ACC112 (cell line): ENCODE data around the gene FAM219A.

ENCODE experiments used
- H2AFZ ChIP-seq: fragments of 200-600 bp; sonication (generic); one replicate; pipeline ENCODE4 v1.6.0; 2017; ENCODE audit warnings: antibody characterized with exemption, low read length; ENCODE audit not compliant: unreplicated experiment
- H3K27ac ChIP-seq: fragments of 200-600 bp; sonication (generic); 2 replicates; pipeline ENCODE4 v1.5.1; 2014; ENCODE audit warnings: low read depth, mild to moderate bottlenecking, antibody characterized with exemption, low read length, moderate library complexity
- H3K27me3 ChIP-seq: fragments of 200-600 bp; sonication (generic); 2 replicates; pipeline ENCODE4 v1.6.1; 2014; ENCODE audit warnings: mild to moderate bottlenecking, antibody characterized with exemption, low read length, moderate library complexity, mixed read lengths; ENCODE audit not compliant: insufficient read depth
- H3K36me3 ChIP-seq: fragments of 200-600 bp; sonication (generic); 2 replicates; pipeline ENCODE4 v1.6.1; 2016; ENCODE audit warnings: mild to moderate bottlenecking, antibody characterized with exemption, low read length, moderate library complexity, mixed read lengths; ENCODE audit not compliant: insufficient read depth
- H3K4me1 ChIP-seq: fragments of 200-600 bp; sonication (generic); one replicate; pipeline ENCODE4 v1.6.1; 2016; ENCODE audit warnings: low read length, mixed read lengths; ENCODE audit not compliant: insufficient read depth, unreplicated experiment, control insufficient read depth
- H3K4me3 ChIP-seq: fragments of 200-600 bp; sonication (generic); 2 replicates; pipeline ENCODE4 v1.5.1; 2014; ENCODE audit warnings: mild to moderate bottlenecking, low read depth, low read length
- H3K79me2 ChIP-seq: fragments of 200-600 bp; sonication (generic); one replicate; pipeline ENCODE4 v1.6.0; 2016; ENCODE audit warnings: low read length; ENCODE audit not compliant: control insufficient read depth, unreplicated experiment, insufficient read depth

FAM219A gene

DNA sequence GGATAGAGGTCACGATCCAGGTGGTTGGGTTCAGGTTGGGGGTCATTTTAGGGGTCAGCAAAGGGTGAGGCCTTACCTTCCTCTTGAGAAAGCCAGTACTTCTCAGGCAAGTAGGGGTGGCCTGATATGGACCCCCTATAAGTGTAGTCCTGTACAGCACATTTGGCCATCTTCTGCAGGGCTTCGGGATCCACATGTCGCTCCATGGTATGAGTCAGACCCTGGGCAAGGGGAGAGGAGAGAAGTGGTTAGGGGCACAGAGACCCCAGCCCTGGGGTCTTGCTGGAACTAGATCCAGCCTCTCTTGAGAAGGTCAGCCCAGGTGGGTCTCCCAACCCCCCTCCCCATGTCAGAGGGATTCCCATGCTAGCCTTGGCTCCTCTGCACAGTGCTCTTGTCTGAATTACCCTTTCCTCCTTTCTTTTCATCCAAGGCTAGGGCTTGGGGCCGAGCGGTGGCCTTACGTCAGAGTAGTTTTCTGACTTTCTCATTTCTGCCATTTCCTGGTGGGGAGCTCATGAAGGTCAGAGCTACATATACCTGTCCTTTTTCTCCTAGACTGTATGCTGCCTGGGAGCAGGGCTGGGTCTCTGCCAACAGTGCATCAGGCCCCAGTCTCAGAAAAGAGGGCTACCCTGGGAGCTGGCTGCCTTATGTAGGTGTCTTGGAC, 72.7 kb downstream of the FAM219A start:
- H3K36me3 ChIP-seq, result no peaks in the 10 kb centered on the region

DNA sequence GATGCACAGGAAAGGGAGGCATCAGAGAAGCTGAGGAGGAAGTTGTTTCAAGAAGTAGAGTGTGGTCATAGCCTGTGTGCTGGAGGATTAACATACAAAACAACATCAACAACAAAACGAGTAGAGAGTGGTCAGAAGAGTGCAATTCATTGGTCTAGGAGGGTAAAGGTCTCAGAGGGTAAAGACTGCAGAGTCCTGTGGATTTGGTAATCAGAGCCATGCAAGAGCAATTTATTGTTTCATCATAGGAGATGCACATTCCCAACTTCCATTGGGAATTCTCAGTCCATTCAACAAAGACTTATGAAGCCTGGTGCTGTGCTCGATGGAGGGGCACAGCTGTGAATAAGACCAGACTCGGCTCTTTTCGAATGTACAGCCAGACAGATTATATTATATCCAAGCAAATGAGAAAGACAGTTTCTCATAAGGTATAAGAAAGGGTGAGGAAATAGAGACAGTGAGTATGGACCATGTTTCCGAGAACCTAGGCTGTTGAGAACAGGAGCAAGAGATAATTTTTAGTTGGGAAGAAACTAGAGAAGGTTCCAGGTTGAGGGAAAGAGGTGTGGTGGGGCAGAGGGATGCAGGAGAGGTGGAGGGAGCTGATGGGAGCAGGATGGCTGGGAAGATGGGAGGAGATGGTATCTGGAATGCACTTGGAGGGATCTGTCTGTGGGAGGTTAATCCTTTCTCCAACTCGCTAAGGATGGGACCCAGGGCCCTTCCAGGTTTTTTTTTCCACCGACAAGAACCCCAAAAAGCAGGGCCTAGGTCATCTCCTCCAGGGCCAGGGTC, 73.8 kb downstream of the FAM219A start:
- Histone ChIP-seq H3K27me3 (no peaks in the 10 kb centered on the region), H3K4me1 (peaks cover 6% of the 10 kb centered on the region), H3K36me3 (no peaks in the 10 kb centered on the region), H3K27ac (no peak overlapping the region), H3K79me2 (no peaks in the 10 kb centered on the region), H2AFZ (no peak overlapping the region), H3K4me3 (no peak overlapping the region)

More for the DNA sequence above, 72.7 kb downstream of the FAM219A start:
- H3K4me3 ChIP-seq, result no peak overlapping the region
- no peak overlapping the region for H3K27ac ChIP-seq
- H3K79me2 ChIP-seq, result no peaks in the 10 kb centered on the region
- H3K27me3 ChIP-seq, result no peaks in the 10 kb centered on the region
- H2AFZ ChIP-seq, result no peak overlapping the region
- H3K4me1 ChIP-seq, result no peaks in the 10 kb centered on the region

DNA sequence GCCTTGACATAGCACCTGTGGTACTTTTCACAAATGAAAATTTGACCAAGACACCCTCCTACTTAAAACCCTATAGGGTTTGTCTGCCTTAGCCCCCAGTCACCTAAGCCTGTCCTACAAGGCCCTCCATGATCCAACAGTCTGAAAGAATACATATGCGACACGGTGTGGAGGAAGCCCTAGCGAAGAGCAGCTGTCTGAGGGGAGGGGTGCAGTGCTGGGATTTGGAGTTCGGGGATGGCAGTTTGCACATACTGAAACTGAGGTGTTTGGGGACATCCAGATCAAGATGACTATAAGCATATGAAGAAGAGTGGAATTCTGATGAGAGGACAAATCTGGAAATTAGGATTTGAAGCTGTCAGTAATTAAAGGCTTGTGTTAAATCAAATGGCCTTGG, 74.5 kb downstream of the FAM219A start:
- Histone ChIP-seq H3K4me1 (peaks cover 6% of the 10 kb centered on the region), H2AFZ (no peak overlapping the region), H3K79me2 (no peaks in the 10 kb centered on the region), H3K4me3 (no peak overlapping the region), H3K36me3 (no peaks in the 10 kb centered on the region), H3K27ac (no peak overlapping the region), H3K27me3 (no peaks in the 10 kb centered on the region)

DNA sequence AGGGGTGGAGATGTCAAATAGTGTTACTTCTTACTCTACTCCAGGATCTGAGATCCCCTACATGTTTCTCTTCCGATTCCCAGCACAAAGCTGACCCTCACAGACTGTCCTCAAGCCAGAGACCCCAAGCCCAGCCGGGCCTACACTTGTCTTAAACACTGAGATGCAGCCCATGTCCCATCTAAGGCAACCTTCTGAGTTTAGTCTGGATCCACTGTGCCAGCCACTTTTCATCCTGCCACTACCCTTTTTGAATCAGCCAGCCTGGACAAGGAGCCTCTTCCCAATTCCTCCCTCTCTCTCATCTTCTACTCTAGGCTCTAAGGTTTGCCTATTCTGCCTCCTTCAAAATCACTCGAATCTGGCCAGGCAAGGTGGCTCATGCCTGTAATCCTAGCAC, 75.5 kb downstream of the FAM219A start:
- H2AFZ ChIP-seq, result no peak overlapping the region

DNA sequence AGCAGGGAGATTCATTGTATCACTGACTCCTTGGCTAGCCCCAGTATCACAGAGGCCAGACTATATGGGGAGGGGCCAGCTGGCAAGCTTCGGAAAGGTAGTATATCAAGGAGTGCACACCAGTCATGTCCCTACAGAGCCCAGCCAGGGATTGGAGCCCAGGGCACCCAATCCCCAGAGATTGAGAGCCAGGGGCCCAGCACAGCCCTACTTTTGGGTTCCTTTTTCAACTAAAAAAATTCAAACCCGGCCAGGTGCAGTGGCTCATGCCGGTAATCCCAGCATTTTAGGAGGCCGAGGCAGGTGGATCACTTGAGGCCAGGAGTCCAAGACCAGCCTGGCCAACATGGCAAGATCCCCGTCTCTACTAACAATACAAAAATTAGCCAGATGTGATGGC, 76.3 kb downstream of the FAM219A start:
- Histone ChIP-seq H3K27me3 (no peaks in the 10 kb centered on the region), H3K79me2 (no peaks in the 10 kb centered on the region), H3K4me3 (no peak overlapping the region), H3K27ac (no peak overlapping the region), H2AFZ (no peak overlapping the region), H3K4me1 (peaks cover 6% of the 10 kb centered on the region), H3K36me3 (no peaks in the 10 kb centered on the region)

More for the DNA sequence above, 75.5 kb downstream of the FAM219A start:
- Histone ChIP-seq H3K27ac (no peak overlapping the region), H3K79me2 (no peaks in the 10 kb centered on the region), H3K4me3 (no peak overlapping the region), H3K27me3 (no peaks in the 10 kb centered on the region), H3K36me3 (no peaks in the 10 kb centered on the region), H3K4me1 (peaks cover 6% of the 10 kb centered on the region)

DNA sequence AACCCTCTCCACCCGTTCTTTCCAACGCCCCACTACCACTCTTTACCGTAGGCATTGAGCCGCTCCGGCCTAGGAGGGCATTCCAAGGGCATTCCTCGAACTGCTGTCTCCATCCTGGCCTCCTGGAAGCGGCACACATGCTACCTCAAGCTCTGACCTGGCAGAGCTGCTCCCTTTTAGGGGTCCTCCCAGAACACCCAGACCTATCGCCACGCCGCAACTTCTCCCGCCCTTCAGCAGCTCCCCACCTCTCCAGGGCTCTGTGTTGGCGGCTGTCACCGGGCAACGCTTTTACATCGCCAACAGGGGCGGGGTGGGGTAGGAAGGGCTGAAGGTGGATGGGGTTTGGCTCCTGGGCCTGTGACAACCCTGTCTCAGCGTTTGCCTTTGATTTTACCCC, 77.0 kb downstream of the FAM219A start:
- Histone ChIP-seq H3K4me1 (peaks cover 6% of the 10 kb centered on the region), H3K27ac (no peak overlapping the region), H3K27me3 (no peaks in the 10 kb centered on the region), H3K36me3 (no peaks in the 10 kb centered on the region), H3K4me3 (peak overlapping the region; percentile 74), H2AFZ (peak overlapping the region; percentile 88), H3K79me2 (no peaks in the 10 kb centered on the region)

DNA sequence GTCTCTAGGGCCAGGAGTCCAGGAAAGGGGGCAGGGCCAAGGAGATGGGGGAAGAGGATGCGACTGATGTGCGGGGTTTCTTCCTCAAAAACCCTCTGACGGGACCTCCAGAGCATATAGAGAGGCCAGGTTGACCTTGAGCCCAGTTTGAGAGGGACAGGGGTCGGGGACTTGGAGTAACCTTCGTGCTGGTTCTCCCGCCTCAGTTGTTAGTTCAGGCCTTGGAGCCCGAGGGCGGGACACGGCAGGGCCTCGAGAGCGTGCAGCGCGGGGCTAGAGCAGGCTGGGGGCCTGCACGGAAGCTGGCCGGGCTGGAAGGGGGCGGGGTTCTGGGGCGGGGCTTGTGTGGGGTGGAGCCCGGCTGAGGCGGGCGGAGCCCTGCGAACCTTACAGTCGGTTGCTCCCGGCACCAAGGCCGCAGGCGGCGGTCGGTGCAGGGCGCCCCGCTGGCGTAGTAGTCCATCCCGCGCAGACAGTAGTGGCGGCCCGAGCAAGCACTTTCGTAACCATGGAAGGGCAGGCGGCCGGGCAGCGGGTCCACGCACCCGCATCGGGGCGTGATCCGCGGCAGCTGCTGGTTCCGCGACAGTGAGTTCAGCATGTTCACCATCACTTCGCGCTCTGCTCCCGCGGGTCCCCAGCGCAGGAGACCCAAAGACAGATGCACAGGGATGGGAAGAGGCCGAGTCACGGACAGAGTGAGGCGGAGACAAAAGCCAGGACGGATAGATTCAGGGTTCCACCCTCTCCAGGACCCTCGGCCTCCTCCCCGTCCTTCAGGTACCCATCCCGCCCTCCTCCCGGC, 77.7 kb downstream of the FAM219A start:
- H3K27ac ChIP-seq, result no peak overlapping the region
- H3K27me3 ChIP-seq, result no peaks in the 10 kb centered on the region
- H3K4me1 ChIP-seq, result peaks cover 6% of the 10 kb centered on the region
- no peaks in the 10 kb centered on the region for H3K79me2 ChIP-seq
- H3K36me3 ChIP-seq, result no peaks in the 10 kb centered on the region
- peak overlapping the region; percentile 74 for H3K4me3 ChIP-seq
- H2AFZ ChIP-seq, result peak overlapping the region; percentile 91

DNA sequence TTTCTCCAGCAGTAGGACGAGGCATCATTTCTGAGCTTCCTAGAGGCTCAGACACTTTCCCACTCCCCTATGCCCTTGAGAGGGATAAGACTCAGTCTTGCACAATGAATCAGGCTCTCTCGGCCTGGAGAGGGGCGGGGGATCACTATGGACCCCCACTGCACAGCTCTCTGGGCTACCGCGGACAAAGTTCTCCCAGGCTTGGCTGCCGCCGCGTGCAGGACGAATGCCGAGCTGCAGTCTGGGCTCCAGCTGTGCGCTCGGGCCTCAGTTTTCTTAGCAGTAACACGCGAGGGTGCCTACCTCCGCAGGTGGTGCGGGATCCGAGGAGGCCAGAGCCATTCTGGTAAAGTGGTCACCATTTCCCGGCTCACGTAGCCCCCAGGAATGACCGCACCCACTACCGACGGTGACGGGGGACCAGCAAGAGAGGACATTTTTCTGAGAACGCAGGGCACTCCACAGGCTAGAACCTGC, 78.3 kb downstream of the FAM219A start:
- H3K4me3 ChIP-seq, result peak overlapping the region; percentile 74
- H3K4me1 ChIP-seq, result peaks cover 6% of the 10 kb centered on the region
- H3K79me2 ChIP-seq, result no peaks in the 10 kb centered on the region
- H2AFZ ChIP-seq, result peak overlapping the region; percentile 91
- H3K36me3 ChIP-seq, result no peaks in the 10 kb centered on the region
- H3K27ac ChIP-seq, result no peak overlapping the region
- H3K27me3 ChIP-seq, result no peaks in the 10 kb centered on the region

DNA sequence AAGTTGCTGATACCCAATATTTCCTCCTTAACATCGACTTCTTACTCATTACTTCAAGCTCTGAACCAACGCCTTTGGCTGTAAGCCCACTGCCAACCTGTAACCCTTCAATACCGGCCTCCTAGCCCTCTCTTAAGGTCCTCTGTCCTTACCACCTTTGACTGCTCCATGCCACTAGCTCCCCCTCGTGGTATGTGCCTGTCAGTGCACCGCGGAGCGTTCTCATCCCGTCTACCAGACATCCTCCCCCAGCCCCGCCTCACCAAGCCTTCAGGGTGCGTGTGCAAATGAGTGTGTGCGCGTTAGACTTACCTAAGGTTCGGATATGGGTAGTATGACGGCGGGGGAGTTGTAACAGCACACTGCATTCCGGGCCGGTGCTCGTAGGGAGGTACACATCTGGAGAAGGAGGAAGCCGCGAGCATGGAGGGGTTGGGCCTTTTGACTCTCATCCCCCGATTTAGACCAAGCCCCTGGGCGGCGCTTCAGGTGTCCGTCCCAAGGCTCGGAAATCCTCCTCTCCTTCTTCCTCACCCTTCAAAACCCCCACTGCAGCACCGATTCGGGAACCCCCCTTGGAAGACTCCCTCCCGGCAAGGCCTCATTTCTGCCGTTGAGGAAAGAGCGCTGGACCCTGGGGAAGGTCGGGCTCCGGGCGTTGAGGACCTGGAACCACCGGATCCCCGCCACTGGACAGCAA, 78.9 kb downstream of the FAM219A start:
- H3K79me2 ChIP-seq, result no peaks in the 10 kb centered on the region
- no peak overlapping the region for H3K27ac ChIP-seq
- H3K4me3 ChIP-seq, result peak overlapping the region; percentile 74
- peaks cover 6% of the 10 kb centered on the region for H3K4me1 ChIP-seq
- H3K36me3 ChIP-seq, result no peaks in the 10 kb centered on the region
- H3K27me3 ChIP-seq, result no peaks in the 10 kb centered on the region
- peak overlapping the region; percentile 33 for H2AFZ ChIP-seq

DNA sequence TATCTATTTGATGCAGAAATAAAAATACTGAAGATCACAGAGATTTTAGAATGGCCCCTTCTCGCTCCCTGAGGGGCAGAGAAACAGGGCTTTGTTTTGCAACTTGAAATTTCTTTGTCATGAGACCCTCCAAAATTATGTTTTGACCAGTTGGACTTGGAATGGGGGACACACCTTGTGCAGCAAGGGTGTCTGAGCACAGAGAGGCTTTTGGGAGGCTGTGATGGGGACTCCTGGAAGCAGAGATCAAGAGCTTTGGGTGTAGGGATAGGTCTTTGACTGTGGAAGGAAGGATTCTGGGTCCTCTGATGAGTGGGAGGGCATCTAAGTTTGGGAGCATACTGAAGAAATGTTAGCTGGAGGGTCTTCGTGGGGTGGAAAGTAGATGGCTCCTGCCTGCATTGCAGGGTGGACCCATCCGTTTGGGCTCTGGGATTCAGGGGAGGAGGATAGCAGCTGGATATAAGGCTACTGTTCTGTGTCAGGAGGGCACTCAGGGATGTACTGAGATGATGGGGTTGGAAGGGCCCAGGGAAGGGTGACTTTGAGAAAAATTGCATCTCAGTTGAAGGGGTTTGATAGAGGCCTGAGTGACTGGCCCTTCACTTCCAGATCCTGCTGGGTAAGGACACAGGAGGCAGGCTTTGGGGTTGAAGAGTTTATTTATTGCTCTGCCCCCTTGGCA, 79.9 kb downstream of the FAM219A start:
- Histone ChIP-seq H2AFZ (no peak overlapping the region), H3K4me3 (no peak overlapping the region), H3K27ac (no peak overlapping the region), H3K36me3 (no peaks in the 10 kb centered on the region), H3K4me1 (peaks cover 6% of the 10 kb centered on the region), H3K79me2 (no peaks in the 10 kb centered on the region), H3K27me3 (no peaks in the 10 kb centered on the region)
